ENCODE results near the gene RPL35.
A peak's percentile ranks its signal among the peaks of the same experiment; 100 is the strongest.

The RPL35 gene

DNA sequence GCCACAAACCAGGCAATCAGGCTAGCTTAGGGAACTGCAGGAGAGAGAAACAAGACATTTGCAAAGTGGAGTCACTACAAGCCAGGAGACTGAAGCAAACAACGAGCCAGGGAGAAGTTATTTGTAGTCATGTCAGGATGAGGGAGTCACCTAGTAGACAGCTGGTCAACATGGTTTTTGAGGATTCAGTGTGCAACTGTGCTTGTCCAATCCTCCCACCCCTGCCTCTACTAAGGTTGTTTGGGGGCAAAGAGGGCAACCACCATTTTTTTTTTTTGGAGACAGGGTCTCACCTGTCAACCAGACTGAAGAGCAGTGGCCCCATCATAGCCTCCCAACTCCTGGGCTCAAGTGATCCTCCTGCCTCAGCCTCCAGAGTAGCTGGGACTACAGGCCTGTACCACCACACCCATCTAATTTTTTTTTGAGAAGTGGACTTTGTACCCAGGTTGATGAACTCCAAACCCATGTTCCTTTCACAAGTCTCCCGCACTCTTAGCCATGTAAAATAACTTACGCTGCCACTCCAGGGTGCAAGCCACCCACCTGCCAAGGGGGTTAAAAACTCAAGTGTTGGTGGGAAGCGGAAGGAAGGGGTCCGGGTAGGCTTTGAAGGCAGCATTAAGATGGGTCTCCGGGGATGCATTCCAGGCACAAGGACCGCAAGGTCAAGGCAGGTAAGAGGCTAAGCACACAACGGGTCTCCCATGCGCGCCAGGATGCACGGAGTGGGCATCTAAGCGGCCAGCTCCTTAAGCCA is 995 bp downstream of the RPL35 start:
- Histone ChIP-seq H3K9me3 (no peaks in the 10 kb centered on the region), H3K4me1 (peaks cover 0 to 25% (median 23%) of the 10 kb centered on the region in 4 donors), H3K27me3 (no peaks in the 10 kb centered on the region), H3K4me3 (peak overlapping the region; percentile 60 to 78), H3K36me3 (peaks cover 33 to 53% (median 37%) of the 10 kb centered on the region in 3 donors), H3K27ac (peak overlapping the region; percentile 81 to 84)
- intact Hi-C loops (cut with DNase I; ENCODE audit: low total_unique reads): loop anchor here (10.0 kb wide), 1 partner anchor 284 kb away; the partner anchor contains the start of gene SCAI
- TF ChIP-seq, protein P1, sequence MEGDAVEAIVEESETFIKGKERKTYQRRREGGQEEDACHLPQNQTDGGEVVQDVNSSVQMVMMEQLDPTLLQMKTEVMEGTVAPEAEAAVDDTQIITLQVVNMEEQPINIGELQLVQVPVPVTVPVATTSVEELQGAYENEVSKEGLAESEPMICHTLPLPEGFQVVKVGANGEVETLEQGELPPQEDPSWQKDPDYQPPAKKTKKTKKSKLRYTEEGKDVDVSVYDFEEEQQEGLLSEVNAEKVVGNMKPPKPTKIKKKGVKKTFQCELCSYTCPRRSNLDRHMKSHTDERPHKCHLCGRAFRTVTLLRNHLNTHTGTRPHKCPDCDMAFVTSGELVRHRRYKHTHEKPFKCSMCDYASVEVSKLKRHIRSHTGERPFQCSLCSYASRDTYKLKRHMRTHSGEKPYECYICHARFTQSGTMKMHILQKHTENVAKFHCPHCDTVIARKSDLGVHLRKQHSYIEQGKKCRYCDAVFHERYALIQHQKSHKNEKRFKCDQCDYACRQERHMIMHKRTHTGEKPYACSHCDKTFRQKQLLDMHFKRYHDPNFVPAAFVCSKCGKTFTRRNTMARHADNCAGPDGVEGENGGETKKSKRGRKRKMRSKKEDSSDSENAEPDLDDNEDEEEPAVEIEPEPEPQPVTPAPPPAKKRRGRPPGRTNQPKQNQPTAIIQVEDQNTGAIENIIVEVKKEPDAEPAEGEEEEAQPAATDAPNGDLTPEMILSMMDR (IDR thresholded peaks at IDR 0.05): no peak
- no peak for DNase-seq

DNA sequence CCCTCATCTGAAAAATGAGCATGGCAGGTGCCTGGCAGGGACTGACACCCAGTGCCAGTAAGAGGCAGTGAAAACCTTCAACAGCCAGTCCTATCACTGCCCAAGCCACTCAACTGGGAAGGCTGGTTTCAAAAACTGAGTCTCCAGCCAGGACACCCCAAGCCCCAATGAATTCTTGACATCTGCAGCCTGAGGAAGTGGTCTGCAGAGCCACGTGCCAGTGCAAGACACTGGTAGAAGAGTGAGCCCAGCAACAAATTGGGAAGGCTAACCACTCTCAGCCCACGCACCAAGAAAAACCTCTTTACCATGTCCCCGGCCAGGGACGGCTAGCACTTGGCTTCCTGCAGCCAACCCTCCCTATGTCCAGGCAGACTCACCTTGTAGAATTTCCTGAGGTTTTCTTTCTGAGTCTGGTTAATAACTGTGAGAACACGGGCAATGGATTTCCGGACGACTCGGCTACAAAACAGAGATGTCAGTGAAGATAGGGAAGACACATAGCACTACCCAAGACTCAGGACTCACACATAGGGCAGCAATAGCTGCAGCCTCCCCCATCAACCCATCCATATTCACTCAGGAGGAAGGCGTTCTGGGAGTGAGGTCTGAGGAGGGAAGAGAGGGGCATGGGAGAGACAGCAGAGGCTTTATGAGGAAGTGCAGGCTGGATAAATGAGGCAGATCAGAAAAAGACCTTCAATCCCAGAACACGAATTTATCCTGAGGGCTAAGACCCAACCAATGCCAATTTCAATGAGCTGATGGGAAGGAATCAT is 1.8 kb downstream of the RPL35 start:
- no peak for DNase-seq
- intact Hi-C loops (cut with DNase I; ENCODE audit: low total_unique reads): loop anchor here (10.0 kb wide), 1 partner anchor 285 kb away; the partner anchor contains the start of gene SCAI
- H3K9me3 ChIP-seq: no peaks in the 10 kb centered on the region
- H3K36me3 ChIP-seq: peaks cover 33 to 53% (median 37%) of the 10 kb centered on the region in 3 donors
- H3K27ac ChIP-seq: peak overlapping the region in 1 of 2 donors; percentile 84
- H3K4me1 ChIP-seq: peaks cover 0 to 25% (median 23%) of the 10 kb centered on the region in 4 donors
- H3K27me3 ChIP-seq: no peaks in the 10 kb centered on the region
- TF ChIP-seq, protein P1 (IDR thresholded peaks at IDR 0.05): no peak
- peak overlapping the region in 1 of 2 donors; percentile 78 for H3K4me3 ChIP-seq

DNA sequence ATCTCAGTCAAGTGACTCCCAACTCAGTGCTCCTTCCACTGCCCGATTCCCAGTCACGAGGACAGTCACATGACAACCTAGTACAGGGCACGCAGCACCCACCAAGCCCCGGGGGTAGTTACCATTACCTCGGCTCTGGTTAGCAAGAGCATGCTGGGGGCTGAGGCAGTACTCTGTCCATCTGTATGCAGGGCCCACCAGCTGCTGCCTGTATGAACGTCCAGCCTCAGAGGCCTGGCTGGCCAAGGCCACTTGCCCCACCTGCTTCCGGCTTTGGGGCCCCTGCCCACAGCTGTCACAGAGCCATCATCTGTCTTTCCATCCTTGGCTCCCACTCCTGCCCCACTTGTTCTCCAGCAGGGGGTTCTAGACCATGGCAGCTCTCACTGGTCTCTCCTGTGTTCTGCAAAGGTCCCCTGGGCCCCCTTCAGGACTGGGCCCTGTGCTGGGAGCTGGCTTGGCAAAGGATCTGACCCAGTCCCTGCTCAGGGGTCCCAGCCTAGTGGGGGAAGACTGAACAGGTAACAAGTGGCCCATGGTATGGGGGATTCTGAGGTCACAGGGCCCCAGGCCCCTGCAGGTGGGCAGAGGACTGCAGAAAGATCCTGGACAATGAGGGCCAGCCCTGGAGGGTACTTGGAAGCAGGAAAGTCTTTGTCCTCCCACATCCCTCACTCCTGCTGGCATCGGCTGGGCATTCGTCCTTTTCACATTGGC is 3.3 kb downstream of the RPL35 start:
- H3K4me3 ChIP-seq: no peak overlapping the region
- peaks cover 0 to 27% (median 23%) of the 10 kb centered on the region in 4 donors for H3K4me1 ChIP-seq
- no peaks in the 10 kb centered on the region for H3K27me3 ChIP-seq
- no peak overlapping the region for H3K27ac ChIP-seq
- no peak for DNase-seq
- peaks cover 33 to 53% (median 37%) of the 10 kb centered on the region in 3 donors for H3K36me3 ChIP-seq
- intact Hi-C loops (cut with DNase I; ENCODE audit: low total_unique reads): no loop called here
- TF ChIP-seq, protein P1 (IDR thresholded peaks at IDR 0.05): no peak
- H3K9me3 ChIP-seq: no peaks in the 10 kb centered on the region

DNA sequence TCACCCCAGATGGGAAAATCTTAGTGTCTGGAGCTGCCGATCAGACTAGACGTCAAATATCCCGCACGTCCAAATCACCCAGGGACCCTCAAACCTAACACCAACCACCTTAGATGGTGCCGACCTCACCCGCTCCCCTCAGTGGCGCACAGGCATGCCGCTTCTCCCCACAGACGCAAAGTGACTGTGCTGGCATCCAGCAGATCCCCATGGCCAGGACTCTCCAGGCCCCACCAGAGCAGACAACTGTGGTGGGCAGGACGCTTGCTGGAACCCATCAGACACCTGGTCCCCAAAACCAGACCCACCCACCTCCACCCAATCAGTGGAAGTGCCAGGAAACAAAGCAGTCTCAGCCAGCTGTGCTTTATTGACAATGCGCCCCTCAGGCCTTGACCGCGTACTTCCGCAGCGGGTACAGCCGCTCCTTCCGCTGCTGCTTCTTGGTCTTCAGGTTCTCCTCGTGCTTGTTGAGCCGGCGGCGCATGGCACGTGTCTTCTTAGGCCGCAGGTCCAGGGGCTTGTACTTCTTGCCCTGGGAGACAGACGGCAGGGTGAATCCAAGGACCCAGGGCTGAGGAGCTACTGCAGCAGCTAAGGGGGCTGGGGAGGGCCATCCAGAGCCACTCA is 4.1 kb downstream of the RPL35 start:
- no peak overlapping the region for H3K27ac ChIP-seq
- H3K36me3 ChIP-seq: peaks cover 33 to 53% (median 37%) of the 10 kb centered on the region in 3 donors
- TF ChIP-seq, protein P1 (IDR thresholded peaks at IDR 0.05): no peak
- H3K27me3 ChIP-seq: no peaks in the 10 kb centered on the region
- no peak overlapping the region for H3K4me3 ChIP-seq
- peaks cover 0 to 34% (median 27%) of the 10 kb centered on the region in 4 donors for H3K4me1 ChIP-seq
- no peaks in the 10 kb centered on the region for H3K9me3 ChIP-seq
- DNase-seq: no peak
- intact Hi-C loops (cut with DNase I; ENCODE audit: low total_unique reads): no loop called here

All from tibial artery (tissue), 4 donors.